ENCODE data around the gene EMILIN3. TPM values are rescaled to one million over a fixed set of nuclear protein-coding genes. Genes with fewer than 3 reads are reported as not detected.

The EMILIN3 gene
- total and polyA plus RNA-seq, 5 donors from 2014 or later = not detected

DNA sequence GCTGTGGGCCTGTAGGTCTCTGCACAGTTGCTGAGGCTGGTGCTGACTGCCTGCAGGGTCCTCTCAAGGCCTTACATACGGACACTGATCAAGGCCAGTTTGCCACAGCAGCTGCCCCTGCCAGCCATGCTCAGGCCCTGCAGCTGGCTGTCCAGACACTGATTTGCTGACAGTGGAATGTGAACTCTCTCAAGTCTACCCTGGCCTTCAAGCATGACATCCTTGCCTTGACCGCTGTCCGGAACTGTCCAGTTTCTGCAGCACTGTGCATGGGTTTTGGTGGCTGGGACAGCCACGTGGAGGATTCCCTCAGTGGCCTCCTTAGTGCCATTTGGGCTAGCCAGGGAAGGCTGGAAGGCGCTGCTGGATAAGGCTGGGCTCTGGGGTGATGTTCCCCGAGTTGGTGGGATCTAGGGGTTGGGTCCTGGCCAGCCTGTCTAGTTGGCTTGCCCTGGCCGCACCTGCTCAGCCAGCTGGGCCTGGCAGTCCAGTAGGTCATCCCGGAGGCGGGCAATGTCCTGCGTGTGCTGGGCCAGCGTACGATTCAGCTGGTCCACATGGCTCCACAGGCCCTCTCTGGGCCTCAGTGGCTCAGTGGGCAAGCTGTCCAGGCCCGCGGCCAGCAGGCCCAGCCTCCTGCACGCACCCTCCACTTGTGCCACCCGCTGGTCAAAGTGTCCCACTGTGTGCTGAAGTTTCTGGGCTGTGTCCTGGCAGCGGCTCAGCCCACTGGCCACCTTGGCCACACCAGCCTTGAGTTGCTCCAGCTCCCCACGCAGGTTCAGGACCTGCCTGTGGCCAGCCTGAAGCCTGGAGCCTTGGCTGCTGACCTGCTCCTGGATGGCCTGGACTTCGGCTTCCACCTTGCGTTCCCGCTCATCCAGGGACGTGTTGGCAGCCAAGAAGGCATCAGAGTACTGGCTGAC, 5.5 kb downstream of the EMILIN3 start:
- Histone ChIP-seq H3K4me3 (ENCODE audit: low read depth, low read length) (no peak overlapping the region), H3K36me3 (ENCODE audit: control insufficient read depth, insufficient read depth, low read length) (no peaks in the 10 kb centered on the region), H3K4me1 (ENCODE audit: control insufficient read depth, insufficient read depth, low read length, poor library complexity, severe bottlenecking) (no peaks in the 10 kb centered on the region), H3K27me3 (ENCODE audit: control insufficient read depth, insufficient read depth, low read length) (peaks cover 4% of the 10 kb centered on the region), H3K9me3 (ENCODE audit: control insufficient read depth in 2 of 2, low read length in 2 of 2) (no peaks in the 10 kb centered on the region), H3K27ac (ENCODE audit: insufficient read depth, low read length, poor library complexity, severe bottlenecking) (no peak overlapping the region)
- no peak overlapping the region for H3K4me3 Mint-ChIP-seq
- no peaks in the 10 kb centered on the region for H3K9me3 Mint-ChIP-seq
- no peak overlapping the region for H3K27ac Mint-ChIP-seq
- H3K36me3 Mint-ChIP-seq = no peaks in the 10 kb centered on the region
- DNase-seq = no peak
- ATAC-seq (ENCODE audit: low read depth in 2 of 2) = no peak
- peaks cover 0 to 4% (median 0%) of the 10 kb centered on the region in 4 donors for H3K4me1 Mint-ChIP-seq
- peaks cover 10% of the 10 kb centered on the region for H3K27me3 Mint-ChIP-seq

DNA sequence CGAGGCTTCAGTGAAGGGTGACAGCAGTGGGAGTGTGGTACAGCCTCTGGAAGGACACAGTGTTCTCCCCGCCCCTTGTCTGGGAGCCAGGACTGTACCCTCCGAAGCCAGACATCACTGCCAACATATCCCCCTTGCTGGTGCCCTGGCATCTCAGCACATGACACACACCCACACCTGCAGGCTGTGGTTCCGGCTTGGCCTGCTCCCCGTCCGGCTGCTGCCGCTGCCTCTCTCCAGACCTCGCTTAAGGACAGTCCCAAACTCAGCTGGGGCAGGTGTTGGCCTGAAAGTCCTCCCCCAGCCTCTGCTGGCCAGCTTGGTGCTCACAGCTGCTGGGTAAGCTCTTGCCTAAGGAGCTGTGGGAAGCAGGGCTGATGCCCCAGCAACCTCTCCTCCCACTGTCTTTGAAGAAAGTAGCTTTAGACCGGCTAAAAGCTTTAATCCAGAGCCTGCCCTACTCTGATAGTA, 7.0 kb downstream of the EMILIN3 start:
- Histone ChIP-seq H3K4me1 (ENCODE audit: control insufficient read depth, insufficient read depth, low read length, poor library complexity, severe bottlenecking) (no peaks in the 10 kb centered on the region), H3K9me3 (ENCODE audit: control insufficient read depth in 2 of 2, low read length in 2 of 2) (no peaks in the 10 kb centered on the region), H3K27ac (ENCODE audit: insufficient read depth, low read length, poor library complexity, severe bottlenecking) (no peak overlapping the region), H3K4me3 (ENCODE audit: low read depth, low read length) (no peak overlapping the region), H3K27me3 (ENCODE audit: control insufficient read depth, insufficient read depth, low read length) (no peaks in the 10 kb centered on the region), H3K36me3 (ENCODE audit: control insufficient read depth, insufficient read depth, low read length) (no peaks in the 10 kb centered on the region)
- no peak for DNase-seq
- Mint-ChIP-seq H3K27ac (no peak overlapping the region), H3K36me3 (no peaks in the 10 kb centered on the region), H3K9me3 (no peaks in the 10 kb centered on the region), H3K4me1 (no peaks in the 10 kb centered on the region), H3K27me3 (no peaks in the 10 kb centered on the region), H3K4me3 (no peak overlapping the region)
- no peak for ATAC-seq (ENCODE audit: low read depth in 2 of 2)

- H3K27ac ChIP-seq (ENCODE audit: insufficient read depth, low read length, poor library complexity, severe bottlenecking) = no peak overlapping the region
- H3K27ac Mint-ChIP-seq = peak overlapping the region in 1 of 3 donors; percentile 92
- H3K9me3 ChIP-seq (ENCODE audit: control insufficient read depth in 2 of 2, low read length in 2 of 2) = no peaks in the 10 kb centered on the region
- no peak for DNase-seq
- H3K36me3 ChIP-seq (ENCODE audit: control insufficient read depth, insufficient read depth, low read length) = no peaks in the 10 kb centered on the region
- ATAC-seq (ENCODE audit: low read depth in 2 of 2) = no peak
- no peak overlapping the region for H3K4me3 Mint-ChIP-seq
- H3K4me3 ChIP-seq (ENCODE audit: low read depth, low read length) = no peak overlapping the region
- no peaks in the 10 kb centered on the region for H3K27me3 Mint-ChIP-seq
- H3K4me1 Mint-ChIP-seq = no peaks in the 10 kb centered on the region
- H3K36me3 Mint-ChIP-seq = no peaks in the 10 kb centered on the region
- no peaks in the 10 kb centered on the region for H3K9me3 Mint-ChIP-seq
- H3K4me1 ChIP-seq (ENCODE audit: control insufficient read depth, insufficient read depth, low read length, poor library complexity, severe bottlenecking) = no peaks in the 10 kb centered on the region
- H3K27me3 ChIP-seq (ENCODE audit: control insufficient read depth, insufficient read depth, low read length) = no peaks in the 10 kb centered on the region
Measured at GRCh38 chr20:41358717-41359116, 7.9 kb downstream of the EMILIN3 start.

- ATAC-seq (ENCODE audit: low read depth in 2 of 2) = no peak
- H3K4me3 Mint-ChIP-seq = no peak overlapping the region
- peak overlapping the region in 1 of 3 donors; percentile 92 for H3K27ac Mint-ChIP-seq
- H3K4me1 Mint-ChIP-seq = no peaks in the 10 kb centered on the region
- no peak overlapping the region for H3K4me3 ChIP-seq (ENCODE audit: low read depth, low read length)
- no peaks in the 10 kb centered on the region for H3K9me3 ChIP-seq (ENCODE audit: control insufficient read depth in 2 of 2, low read length in 2 of 2)
- H3K4me1 ChIP-seq (ENCODE audit: control insufficient read depth, insufficient read depth, low read length, poor library complexity, severe bottlenecking) = no peaks in the 10 kb centered on the region
- H3K36me3 Mint-ChIP-seq = no peaks in the 10 kb centered on the region
- H3K9me3 Mint-ChIP-seq = no peaks in the 10 kb centered on the region
- DNase-seq = no peak
- no peaks in the 10 kb centered on the region for H3K27me3 Mint-ChIP-seq
- no peak overlapping the region for H3K27ac ChIP-seq (ENCODE audit: insufficient read depth, low read length, poor library complexity, severe bottlenecking)
- H3K36me3 ChIP-seq (ENCODE audit: control insufficient read depth, insufficient read depth, low read length) = no peaks in the 10 kb centered on the region
- no peaks in the 10 kb centered on the region for H3K27me3 ChIP-seq (ENCODE audit: control insufficient read depth, insufficient read depth, low read length)
Measured at GRCh38 chr20:41358230-41358629, 8.4 kb downstream of the EMILIN3 start.

GRCh38 chr20:41357424-41358163, 9.0 kb downstream of the EMILIN3 start:
- H3K36me3 Mint-ChIP-seq = no peaks in the 10 kb centered on the region
- no peaks in the 10 kb centered on the region for H3K36me3 ChIP-seq (ENCODE audit: control insufficient read depth, insufficient read depth, low read length)

DNA sequence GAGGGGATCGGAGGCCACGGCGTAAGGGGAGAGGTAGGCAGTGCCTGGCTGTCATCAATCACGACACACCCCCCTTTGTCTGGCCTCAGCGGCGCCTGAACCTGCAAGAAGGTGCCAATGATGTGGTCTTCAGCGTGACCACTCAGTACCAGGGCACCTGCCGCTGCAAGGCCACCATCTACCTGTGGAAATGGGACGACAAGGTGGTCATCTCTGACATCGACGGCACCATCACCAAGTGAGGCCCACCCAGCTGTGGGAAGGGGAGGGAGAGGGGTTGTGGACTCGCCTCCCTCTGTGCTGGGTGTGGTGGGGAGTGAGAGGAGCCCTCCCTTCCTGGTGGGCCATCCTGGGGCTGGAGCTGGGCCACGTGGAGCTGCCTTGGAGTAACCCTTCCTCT, 9.7 kb downstream of the EMILIN3 start:
- Mint-ChIP-seq H3K27ac (no peak overlapping the region), H3K36me3 (no peaks in the 10 kb centered on the region), H3K9me3 (no peaks in the 10 kb centered on the region), H3K27me3 (no peaks in the 10 kb centered on the region), H3K4me1 (no peaks in the 10 kb centered on the region), H3K4me3 (no peak overlapping the region)
- no peaks in the 10 kb centered on the region for H3K9me3 ChIP-seq (ENCODE audit: control insufficient read depth in 2 of 2, low read length in 2 of 2)
- H3K4me3 ChIP-seq (ENCODE audit: low read depth, low read length) = no peak overlapping the region
- H3K27ac ChIP-seq (ENCODE audit: insufficient read depth, low read length, poor library complexity, severe bottlenecking) = no peak overlapping the region
- ATAC-seq (ENCODE audit: low read depth in 2 of 2) = no peak
- no peaks in the 10 kb centered on the region for H3K4me1 ChIP-seq (ENCODE audit: control insufficient read depth, insufficient read depth, low read length, poor library complexity, severe bottlenecking)
- H3K36me3 ChIP-seq (ENCODE audit: control insufficient read depth, insufficient read depth, low read length) = no peaks in the 10 kb centered on the region
- no peak for DNase-seq
- no peaks in the 10 kb centered on the region for H3K27me3 ChIP-seq (ENCODE audit: control insufficient read depth, insufficient read depth, low read length)

More at GRCh38 chr20:41357424-41358163, 9.0 kb downstream of the EMILIN3 start:
- Mint-ChIP-seq H3K4me1 (no peaks in the 10 kb centered on the region), H3K9me3 (no peaks in the 10 kb centered on the region), H3K27ac (no peak overlapping the region), H3K27me3 (no peaks in the 10 kb centered on the region), H3K4me3 (no peak overlapping the region)
- DNase-seq (no peak), ATAC-seq (ENCODE audit: low read depth in 2 of 2) (no peak)
- no peaks in the 10 kb centered on the region for H3K9me3 ChIP-seq (ENCODE audit: control insufficient read depth in 2 of 2, low read length in 2 of 2)
- H3K4me1 ChIP-seq (ENCODE audit: control insufficient read depth, insufficient read depth, low read length, poor library complexity, severe bottlenecking) = no peaks in the 10 kb centered on the region
- no peak overlapping the region for H3K27ac ChIP-seq (ENCODE audit: insufficient read depth, low read length, poor library complexity, severe bottlenecking)
- H3K4me3 ChIP-seq (ENCODE audit: low read depth, low read length) = no peak overlapping the region
- no peaks in the 10 kb centered on the region for H3K27me3 ChIP-seq (ENCODE audit: control insufficient read depth, insufficient read depth, low read length)

GRCh38 chr20:41355598-41356203, 10.9 kb downstream of the EMILIN3 start:
- Histone ChIP-seq H3K4me1 (ENCODE audit: control insufficient read depth, insufficient read depth, low read length, poor library complexity, severe bottlenecking) (no peaks in the 10 kb centered on the region), H3K36me3 (ENCODE audit: control insufficient read depth, insufficient read depth, low read length) (no peaks in the 10 kb centered on the region), H3K4me3 (ENCODE audit: low read depth, low read length) (no peak overlapping the region), H3K9me3 (ENCODE audit: control insufficient read depth in 2 of 2, low read length in 2 of 2) (no peaks in the 10 kb centered on the region), H3K27me3 (ENCODE audit: control insufficient read depth, insufficient read depth, low read length) (no peaks in the 10 kb centered on the region), H3K27ac (ENCODE audit: insufficient read depth, low read length, poor library complexity, severe bottlenecking) (no peak overlapping the region)
- DNase-seq = no peak
- no peak overlapping the region for H3K4me3 Mint-ChIP-seq
- no peaks in the 10 kb centered on the region for H3K9me3 Mint-ChIP-seq
- H3K27ac Mint-ChIP-seq = no peak overlapping the region
- no peaks in the 10 kb centered on the region for H3K27me3 Mint-ChIP-seq
- ATAC-seq (ENCODE audit: low read depth in 2 of 2) = no peak
- H3K4me1 Mint-ChIP-seq = no peaks in the 10 kb centered on the region
- H3K36me3 Mint-ChIP-seq = no peaks in the 10 kb centered on the region

Measured in CD4-positive, CD25-positive, alpha-beta regulatory T cell (primary cell).